ENCODE results near the gene TEPSIN.

DNA sequence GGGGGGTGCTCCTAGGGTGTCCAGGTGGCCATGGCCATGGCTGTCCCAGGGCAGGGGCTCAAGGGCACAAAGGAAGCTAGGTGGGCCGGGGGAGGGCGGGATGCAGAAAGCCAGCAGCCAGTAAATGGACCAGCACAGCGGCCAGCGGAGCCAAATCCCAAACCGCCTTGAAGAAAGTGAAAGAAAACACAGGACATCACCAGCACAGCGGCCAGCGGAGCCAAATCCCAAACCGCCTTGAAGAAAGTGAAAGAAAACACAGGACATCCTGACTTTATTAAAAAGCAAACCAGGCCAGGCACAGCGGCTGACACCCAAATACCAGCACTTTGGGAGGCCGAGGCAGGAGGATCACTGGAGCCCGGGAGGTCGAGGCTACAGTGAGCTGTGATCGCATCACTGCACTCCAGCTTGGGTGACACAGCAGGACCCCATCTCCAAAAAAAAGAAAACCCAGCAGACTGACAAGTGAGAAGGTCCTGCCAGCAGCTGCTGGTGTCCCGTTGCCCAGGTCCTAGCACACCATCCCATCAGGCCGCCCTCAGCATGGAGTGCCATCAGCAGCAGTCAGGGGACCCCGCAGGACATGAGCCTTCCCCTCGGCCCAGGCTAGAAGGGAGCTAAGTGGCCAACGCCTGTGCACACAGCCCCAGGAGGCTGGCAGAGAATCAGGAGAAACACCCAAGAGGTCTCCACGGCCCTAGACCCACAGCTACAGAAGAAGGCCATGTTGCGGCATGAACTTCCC, 39.3 kb upstream of the TEPSIN start:
- TF ChIP-seq POLR2A (IDR thresholded peaks at IDR 0.05): no peak
- TF ChIP-seq, protein P1, sequence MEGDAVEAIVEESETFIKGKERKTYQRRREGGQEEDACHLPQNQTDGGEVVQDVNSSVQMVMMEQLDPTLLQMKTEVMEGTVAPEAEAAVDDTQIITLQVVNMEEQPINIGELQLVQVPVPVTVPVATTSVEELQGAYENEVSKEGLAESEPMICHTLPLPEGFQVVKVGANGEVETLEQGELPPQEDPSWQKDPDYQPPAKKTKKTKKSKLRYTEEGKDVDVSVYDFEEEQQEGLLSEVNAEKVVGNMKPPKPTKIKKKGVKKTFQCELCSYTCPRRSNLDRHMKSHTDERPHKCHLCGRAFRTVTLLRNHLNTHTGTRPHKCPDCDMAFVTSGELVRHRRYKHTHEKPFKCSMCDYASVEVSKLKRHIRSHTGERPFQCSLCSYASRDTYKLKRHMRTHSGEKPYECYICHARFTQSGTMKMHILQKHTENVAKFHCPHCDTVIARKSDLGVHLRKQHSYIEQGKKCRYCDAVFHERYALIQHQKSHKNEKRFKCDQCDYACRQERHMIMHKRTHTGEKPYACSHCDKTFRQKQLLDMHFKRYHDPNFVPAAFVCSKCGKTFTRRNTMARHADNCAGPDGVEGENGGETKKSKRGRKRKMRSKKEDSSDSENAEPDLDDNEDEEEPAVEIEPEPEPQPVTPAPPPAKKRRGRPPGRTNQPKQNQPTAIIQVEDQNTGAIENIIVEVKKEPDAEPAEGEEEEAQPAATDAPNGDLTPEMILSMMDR (IDR thresholded peaks at IDR 0.05): no peak
